ENCODE measurements around the gene FBXL15.

Gene FBXL15

DNA sequence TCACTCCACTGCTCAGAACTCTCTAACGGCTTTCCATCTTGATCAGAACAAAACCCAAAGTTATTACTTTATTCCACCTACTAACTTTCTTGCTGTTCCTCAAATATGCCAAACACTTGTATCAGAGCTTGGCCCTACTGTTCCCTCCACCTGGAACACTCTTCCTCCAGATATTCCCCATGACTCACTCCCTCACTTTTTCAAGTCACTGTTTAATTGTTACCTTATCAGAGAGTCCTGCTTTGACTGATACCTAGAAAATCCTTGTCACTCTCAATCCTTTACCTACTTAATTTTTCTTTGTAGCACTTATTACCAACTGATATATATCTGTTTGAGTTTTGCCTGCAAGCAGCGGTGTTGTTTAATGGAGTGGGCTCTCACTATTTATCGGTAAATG lies 30.7 kb upstream of the FBXL15 start:
- no peak for TF ChIP-seq EZH2phosphoT487 (IDR thresholded peaks at IDR 0.05; ENCODE audit: borderline replicate concordance, low read length)
- TF ChIP-seq CTCF (IDR thresholded peaks at IDR 0.05; ENCODE audit: low read depth, low read length, poor library complexity, severe bottlenecking) = no peak
- Histone ChIP-seq H3F3A (ENCODE audit: control insufficient read depth, insufficient read depth) (0 out of 2 replicates have a peak, but pooled peaks cover 2% of the 10 kb centered on the region), H3K4me2 (ENCODE audit: low read length) (no peak overlapping the region), H3K79me2 (ENCODE audit: control insufficient read depth, low read length) (no peaks in the 10 kb centered on the region), H3K9me3 (ENCODE audit: control insufficient read depth, insufficient read depth, low read length) (no peaks in the 10 kb centered on the region), H3K27me3 (ENCODE audit: control insufficient read depth, low read length) (peaks cover 20% of the 10 kb centered on the region), H3K9me2 (replicated peaks; ENCODE audit: control insufficient read depth, low read length) (no peaks in the 10 kb centered on the region), H3K4me3 (ENCODE audit: low read length) (no peak overlapping the region), H3K36me3 (ENCODE audit: control insufficient read depth, low read length) (no peaks in the 10 kb centered on the region), H3K4me1 (ENCODE audit: control insufficient read depth, low read length) (peaks cover 10% of the 10 kb centered on the region), H4K20me1 (ENCODE audit: control insufficient read depth, insufficient read depth, low read depth, low read length) (no peaks in the 10 kb centered on the region), H3K27ac (ENCODE audit: low read depth, low read length) (no peak overlapping the region)

DNA sequence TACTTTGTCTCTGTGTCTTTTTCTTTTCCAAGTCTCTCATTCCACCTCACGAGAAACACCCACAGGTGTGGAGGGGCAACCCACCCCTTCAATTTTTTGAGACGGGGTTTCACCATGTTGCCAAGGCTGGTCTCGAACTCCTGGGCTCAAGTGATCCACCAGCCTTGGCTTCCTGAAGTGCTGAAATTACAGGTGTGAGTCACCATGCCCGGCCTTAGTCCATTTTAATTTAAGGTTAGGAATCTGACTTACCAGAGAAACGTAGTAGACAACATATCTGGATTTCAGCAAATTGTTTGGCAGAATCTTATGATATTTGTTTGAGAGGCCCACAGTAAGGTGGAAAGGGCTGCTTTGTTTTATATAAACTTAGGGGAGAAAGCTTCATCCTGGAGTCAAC lies 28.3 kb upstream of the FBXL15 start:
- Histone ChIP-seq H3K9me2 (replicated peaks; ENCODE audit: control insufficient read depth, low read length) (no peaks in the 10 kb centered on the region), H3F3A (ENCODE audit: control insufficient read depth, insufficient read depth) (no peaks in the 10 kb centered on the region), H3K4me1 (ENCODE audit: control insufficient read depth, low read length) (peaks cover 14% of the 10 kb centered on the region), H4K20me1 (ENCODE audit: control insufficient read depth, insufficient read depth, low read depth, low read length) (no peaks in the 10 kb centered on the region), H3K4me2 (ENCODE audit: low read length) (no peak overlapping the region), H3K27me3 (ENCODE audit: control insufficient read depth, low read length) (peaks cover 20% of the 10 kb centered on the region), H3K79me2 (ENCODE audit: control insufficient read depth, low read length) (peaks cover 6% of the 10 kb centered on the region; the same call in 1 of the 2 replicates), H3K27ac (ENCODE audit: low read depth, low read length) (no peak overlapping the region), H3K36me3 (ENCODE audit: control insufficient read depth, low read length) (peaks cover 8% of the 10 kb centered on the region; the same call in 1 of the 2 replicates), H3K9me3 (ENCODE audit: control insufficient read depth, insufficient read depth, low read length) (no peaks in the 10 kb centered on the region), H3K4me3 (ENCODE audit: low read length) (no peak overlapping the region)
- no peak for TF ChIP-seq EZH2phosphoT487 (IDR thresholded peaks at IDR 0.05; ENCODE audit: borderline replicate concordance, low read length)
- TF ChIP-seq CTCF (IDR thresholded peaks at IDR 0.05; ENCODE audit: low read depth, low read length, poor library complexity, severe bottlenecking) = no peak

GRCh38 chr10:102393411-102394078 lies 27.1 kb upstream of the FBXL15 start:
- TF ChIP-seq EZH2phosphoT487 (IDR thresholded peaks at IDR 0.05; ENCODE audit: borderline replicate concordance, low read length) = no peak
- TF ChIP-seq CTCF (IDR thresholded peaks at IDR 0.05; ENCODE audit: low read depth, low read length, poor library complexity, severe bottlenecking) = peak; percentile 87
- peak overlapping the region; percentile 76 for H3K27ac ChIP-seq (ENCODE audit: low read depth, low read length)

More at GRCh38 chr10:102393411-102394078, 27.1 kb upstream of the FBXL15 start:
- H3K4me1 ChIP-seq (ENCODE audit: control insufficient read depth, low read length) = peaks cover 14% of the 10 kb centered on the region
- peaks cover 20% of the 10 kb centered on the region for H3K27me3 ChIP-seq (ENCODE audit: control insufficient read depth, low read length)
- peaks cover 6% of the 10 kb centered on the region; the same call in 1 of the 2 replicates for H3K79me2 ChIP-seq (ENCODE audit: control insufficient read depth, low read length)
- H3K4me2 ChIP-seq (ENCODE audit: low read length) = peak overlapping the region; percentile 91
- peaks cover 8% of the 10 kb centered on the region; the same call in 1 of the 2 replicates for H3K36me3 ChIP-seq (ENCODE audit: control insufficient read depth, low read length)
- H3K9me3 ChIP-seq (ENCODE audit: control insufficient read depth, insufficient read depth, low read length) = no peaks in the 10 kb centered on the region
- peak overlapping the region; percentile 86 for H3K4me3 ChIP-seq (ENCODE audit: low read length)
- H3K9me2 ChIP-seq (replicated peaks; ENCODE audit: control insufficient read depth, low read length) = no peaks in the 10 kb centered on the region
- 0 out of 2 replicates have a peak, but pooled peaks cover 2% of the 10 kb centered on the region for H3F3A ChIP-seq (ENCODE audit: control insufficient read depth, insufficient read depth)
- no peaks in the 10 kb centered on the region for H4K20me1 ChIP-seq (ENCODE audit: control insufficient read depth, insufficient read depth, low read depth, low read length)
